K562 (cell line): ENCODE results near the gene TMTC2. TPM values are rescaled to one million over a fixed set of nuclear protein-coding genes. Genes with fewer than 3 reads are reported as not detected.
A peak's percentile ranks its signal among the peaks of the same experiment; 100 is the strongest.

ENCODE experiments used
- ATAC-seq: fragments of 200-7000 bp; cut with Tn5 transposase; 3 replicates; pipeline ENCODE4 v1.9.1; 2020; ENCODE audit warnings: moderate library complexity
- BruUV-seq: library from RNA; stranded (reverse); fragments of 400-500 nt; replicated peaks from 2 replicates; lab custom pipeline; 2021; lab: Mats Ljungman, UMichigan
- CTCF ChIA-PET: fragments of 300-600 bp; formaldehyde crosslinking; extraction: SDS; loops from one replicate; lab custom pipeline; 2021; ENCODE audit warnings: low intra/inter-chr PET ratio; lab: Yijun Ruan, JAX
- POLR2A ChIA-PET: fragments of 300-600, 350-650 bp; sonication (Branson Sonifier 250); formaldehyde crosslinking; extraction: SDS; loops from one replicate; lab custom pipeline; 2021; ENCODE audit warnings: antibody characterized with exemption, inconsistent platforms; lab: Yijun Ruan, JAX
- DNase-seq, 4 experiments: peaks; one replicate each; pipeline versions ENCODE4 v3.0.0 to v3.0.0-alpha.2; 2011 to 2018; ENCODE audit warnings: low spot score in 3 of 4, mixed read lengths in 3 of 4; ENCODE audit errors: extremely low read depth in 1 of 4
- FAIRE-seq: peaks from 2 replicates; lab custom pipeline; 2011; peaks lifted over from hg19 to GRCh38; lab: Jason Lieb, UNC
- H2AFZ ChIP-seq: 2 replicates; pipeline ENCODE4 v1.6.0; 2011; ENCODE audit warnings: low read depth, low read length, control low read depth, inconsistent platforms
- H3K27ac ChIP-seq: fragments of 200-600 bp; 3 replicates; pipeline ENCODE4 v1.8.0; 2011; ENCODE audit warnings: low read depth, mild to moderate bottlenecking, control low read depth, inconsistent platforms, low read length, moderate library complexity, mixed read lengths; ENCODE audit errors: extremely low read depth
- H3K27me3 ChIP-seq, 2 experiments: fragments of 300-600 bp in 1 of 2; 2 replicates in 1 of 2; 3 replicates in 1 of 2; pipeline versions ENCODE4 v1.6.0 to v1.8.0; 2011; ENCODE audit warnings: inconsistent platforms in 2 of 2, low read length in 2 of 2, mild to moderate bottlenecking in 1 of 2, mixed read lengths in 1 of 2, moderate library complexity in 1 of 2; ENCODE audit not compliant: control insufficient read depth in 2 of 2, insufficient read depth in 2 of 2
- H3K36me3 ChIP-seq: fragments of 300-600 bp; 3 replicates; pipeline ENCODE4 v1.8.0; 2011; ENCODE audit warnings: mild to moderate bottlenecking, low read length, inconsistent platforms; ENCODE audit not compliant: control insufficient read depth, insufficient read depth
- H3K4me1 ChIP-seq, 2 experiments: fragments of 200-600 bp in 1 of 2; replicated peaks in 1 of 2; 2 replicates in 1 of 2; 3 replicates in 1 of 2; pipeline versions ENCODE4 v1.5.1 to v1.8.0; 2011; ENCODE audit warnings: inconsistent platforms in 2 of 2, low read length in 2 of 2, mild to moderate bottlenecking in 1 of 2, mixed read lengths in 1 of 2, moderate library complexity in 1 of 2; ENCODE audit not compliant: control insufficient read depth in 2 of 2, insufficient read depth in 2 of 2
- H3K4me2 ChIP-seq: 2 replicates; pipeline ENCODE4 v1.6.1; 2011; ENCODE audit warnings: low read length, control low read depth, inconsistent platforms, mixed read lengths; ENCODE audit not compliant: insufficient read depth
- H3K4me3 ChIP-seq: fragments of 200-600 bp; sonication (generic), shearing (Covaris generic); 2 replicates; pipeline ENCODE4 v1.5.1; 2016; ENCODE audit warnings: control low read depth, inconsistent platforms
- H3K79me2 ChIP-seq: fragments of 200-600 bp; 3 replicates; pipeline ENCODE4 v1.8.0; 2011; ENCODE audit warnings: low read length, inconsistent platforms; ENCODE audit not compliant: control insufficient read depth, insufficient read depth
- H3K9ac ChIP-seq, 2 experiments: 2 replicates each; pipeline versions ENCODE4 v1.6.0 to v1.6.1; 2011; ENCODE audit warnings: low read depth in 2 of 2, low read length in 2 of 2, control low read depth in 1 of 2, inconsistent platforms in 1 of 2, mild to moderate bottlenecking in 1 of 2, mixed read lengths in 1 of 2; ENCODE audit not compliant: insufficient read depth in 1 of 2
- H3K9me1 ChIP-seq: one replicate; pipeline ENCODE4 v1.6.0; 2011; ENCODE audit warnings: inconsistent platforms, mild to moderate bottlenecking, low read length, moderate library complexity; ENCODE audit not compliant: control insufficient read depth, insufficient read depth
- H3K9me3 ChIP-seq: replicated peaks from 2 replicates; pipeline ENCODE4 v1.5.1; 2011; ENCODE audit warnings: low read depth, low read length, inconsistent platforms; ENCODE audit not compliant: control insufficient read depth, insufficient read depth
- H4K20me1 ChIP-seq: replicated peaks from 2 replicates; pipeline ENCODE4 v1.6.1; 2011; ENCODE audit warnings: low read length, inconsistent platforms, mixed read lengths; ENCODE audit not compliant: control insufficient read depth, insufficient read depth
- ATF3 ChIP-seq, 2 experiments: fragments of 450-650 bp in 1 of 2; sonication (generic) in 1 of 2; formaldehyde crosslinking in 1 of 2; IDR thresholded peaks in 1 of 2; conservative IDR thresholded peaks in 1 of 2; 2 replicates each; pipeline versions ENCODE4 v1.6.1 to v1.8.1; 2016 to 2023; ENCODE audit warnings: mild to moderate bottlenecking in 2 of 2, moderate library complexity in 2 of 2, inconsistent platforms in 1 of 2, missing genetic modification reagents in 1 of 2
- CEBPG ChIP-seq, 3 experiments: fragments of 200-800 bp in 1 of 3; sonication (Bioruptor generic) in 1 of 3; sonication (generic) in 1 of 3; formaldehyde crosslinking in 1 of 3; IDR thresholded peaks in 2 of 3; conservative IDR thresholded peaks in 1 of 3; 2 replicates each; pipeline versions ENCODE4 v1.6.1 to v1.8.0; 2016 to 2022; ENCODE audit warnings: missing compliant biosample characterization in 2 of 3, missing genetic modification characterization in 2 of 3, mild to moderate bottlenecking in 1 of 3, missing genetic modification reagents in 1 of 3
- ELF4 ChIP-seq: fragments of 450-650 bp; formaldehyde crosslinking; IDR thresholded peaks from 2 replicates; pipeline ENCODE4 v1.4.0; 2022; ENCODE audit warnings: missing genetic modification characterization
- FOXO4 ChIP-seq: fragments of 450-650 bp; formaldehyde crosslinking; IDR thresholded peaks from 2 replicates; pipeline ENCODE4 v1.4.0; 2020; ENCODE audit warnings: mild to moderate bottlenecking, moderate library complexity
- GTF2A2 ChIP-seq: IDR thresholded peaks from 2 replicates; pipeline ENCODE4 v1.6.1; 2016; ENCODE audit warnings: mild to moderate bottlenecking, missing genetic modification characterization, missing compliant biosample characterization
- LARP7 ChIP-seq: fragments of 450-650 bp; IDR thresholded peaks from 2 replicates; pipeline ENCODE4 v1.6.1; 2016
- NR1H2 ChIP-seq: sonication (generic); formaldehyde crosslinking; IDR thresholded peaks from 2 replicates; pipeline ENCODE4 v1.4.0; 2020; ENCODE audit warnings: mild to moderate bottlenecking, missing genetic modification reagents
- PML ChIP-seq: IDR thresholded peaks from 2 replicates; pipeline ENCODE4 v1.6.1; 2012; ENCODE audit warnings: low read length, inconsistent platforms
- RFX5 ChIP-seq: IDR thresholded peaks from 2 replicates; pipeline ENCODE4 v1.6.1; 2011; ENCODE audit warnings: low read depth, mild to moderate bottlenecking, improper control_type of control experiment, low read length
- TFAP4 ChIP-seq: sonication (generic); formaldehyde crosslinking; IDR thresholded peaks from 2 replicates; pipeline ENCODE4 v1.8.0; 2022; ENCODE audit warnings: missing genetic modification reagents, mild to moderate bottlenecking, moderate library complexity, borderline replicate concordance
- ZNF217 ChIP-seq: sonication (generic); formaldehyde crosslinking; IDR thresholded peaks from 2 replicates; pipeline ENCODE4 v1.8.0; 2022; ENCODE audit warnings: mild to moderate bottlenecking, missing genetic modification reagents
- ZNF280B ChIP-seq: fragments of 250-450 bp; sonication (Bioruptor Pico); IDR thresholded peaks from 2 replicates; pipeline ENCODE4 v1.5.1; 2021; ENCODE audit warnings: mild to moderate bottlenecking
- ZNF444 ChIP-seq: fragments of 250-450 bp; sonication (Bioruptor Pico); IDR thresholded peaks from 2 replicates; pipeline ENCODE4 v1.4.0; 2020; ENCODE audit warnings: mild to moderate bottlenecking, moderate library complexity
- in situ Hi-C: fragments of 300-500 bp; cut with MboI; formaldehyde crosslinking; loops from 4 replicates; pipeline ENCODE4 v1.15.0; 2018; ENCODE audit warnings: inconsistent platforms, mixed read lengths
- intact Hi-C: fragments of 100-400 bp; cut with micrococcal nuclease; formaldehyde crosslinking; loops from 2 replicates; pipeline ENCODE4 v1.14.2; 2022
- polyA plus RNA-seq, 8 experiments: library from polyadenylated mRNA; depleted of rRNA in 4 of 8; stranded (reverse) in 5 of 8; unstranded in 3 of 8; fragments of >200 nt; fragmentation: Nextera tagmentation in 2 of 8; fragmentation: Illumina TruSeq in 1 of 8; extraction: Ambion mirVana in 2 of 8; extraction: Trizol in 1 of 8; gene quantifications; 2 replicates each; pipeline versions ENCODE4 v1.2.1 to v1.2.3, GENCODE V29; 2011 to 2014; ENCODE audit warnings: inconsistent platforms in 1 of 8, missing spikeins in 1 of 8
- total RNA-seq, 7 experiments: library from RNA; depleted of rRNA in 6 of 7; stranded (reverse); fragments of >200 nt in 6 of 7; fragmentation: Illumina TruSeq in 2 of 7; extraction: Trizol in 2 of 7; gene quantifications; 2 replicates each; pipeline versions ENCODE4 v1.2.1 to v1.2.3, GENCODE V29; 2011 to 2021; ENCODE audit warnings: low replicate concordance in 1 of 7

The TMTC2 gene
- total and polyA plus RNA-seq, 9 of the 15 experiments (the other 6 are each of a cell fraction or from before 2014, with no cell fraction given) = 0.29 to 1.1 (median 0.55) TPM

GRCh38 chr12:83123039-83123438 is 436.3 kb downstream of the TMTC2 start (continued):
- TF ChIP-seq FOXO4 (CRISPR knock-in tag) = no peak
- TF ChIP-seq ELF4 = no peak
- no peak for TF ChIP-seq TFAP4 (CRISPR knock-in tag)
- TF ChIP-seq GTF2A2 (tag) = no peak
- TF ChIP-seq LARP7 = no peak
- TF ChIP-seq PML = no peak
- no peak for TF ChIP-seq NR1H2
- TF ChIP-seq ZNF280B (CRISPR knock-in tag) = no peak
- TF ChIP-seq, all 486 proteins: peak for 0

GRCh38 chr12:83128540-83128939 is 441.8 kb downstream of the TMTC2 start:
- ATAC-seq = peak; percentile 60; the same call in 2 of the 3 replicates
- no peak overlapping the region for H3K9ac ChIP-seq
- 0 out of 2 replicates have a peak overlapping the region, but pooled peaks have one; percentile 9 for H2AFZ ChIP-seq
- H3K9me3 ChIP-seq = no peaks in the 10 kb centered on the region
- H3K27ac ChIP-seq = no peak overlapping the region
- H3K79me2 ChIP-seq = no peaks in the 10 kb centered on the region
- no peak overlapping the region for H3K4me3 ChIP-seq
- H4K20me1 ChIP-seq = no peaks in the 10 kb centered on the region
- H3K9me1 ChIP-seq = no peaks in the 10 kb centered on the region
- ChIA-PET CTCF (no interaction called here), POLR2A (interaction anchor here (0.7 to 1.5 kb wide), 3 partner anchors 10 to 159 kb away, joined by 3 to 4 read pairs (median 3); no protein-coding TSS in a partner anchor)
- H3K36me3 ChIP-seq = no peaks in the 10 kb centered on the region; the same call in 2 of the 3 replicates
- FAIRE-seq = no peak
- in situ Hi-C loops = no loop called here
- intact Hi-C loops = no loop called here
- no TSS peak for BruUV-seq
- no peak for DNase-seq
- no peak overlapping the region for H3K4me2 ChIP-seq
- H3K27me3 ChIP-seq = no peaks in the 10 kb centered on the region
- H3K4me1 ChIP-seq = peaks cover 0 to 3% of the 10 kb centered on the region in 2 experiments; a peak in 2 of 5 replicates
- TF ChIP-seq RFX5 (no peak), ATF3 (IDR thresholded peaks at IDR 0.05) (peak; percentile 45; the same call in 1 of the 2 replicates), ATF3 (CRISPR knock-in tag; conservative IDR thresholded peaks at IDR 0.05) (no peak), CEBPG (CRISPR knock-in tag; IDR thresholded peaks at IDR 0.05) (peak; percentile 48; the same call in 1 of the 2 replicates), CEBPG (tag; conservative IDR thresholded peaks at IDR 0.05 in 1 of 2, IDR thresholded peaks at IDR 0.05 in 1 of 2) (0 out of 4 replicates have a peak, but pooled peaks of 1 of the 2 experiments have one; percentile 25), ZNF444 (CRISPR knock-in tag) (no peak), ZNF217 (CRISPR knock-in tag) (no peak)
